Ovary (tissue), 3 donors: ENCODE data around the gene UBTD1.

Experiments
- POLR2A ChIP-seq: fragments of 450-650 bp; IDR thresholded peaks from one replicate; pipeline ENCODE4 v1.6.1; 2017; ENCODE audit warnings: antibody characterized with exemption, mild to moderate bottlenecking, moderate library complexity
- TF ChIP-seq, protein P1 (sequence below), 3 donors: fragments of 450-650 bp in 2 of 3; fragments of 200-600 bp in 1 of 3; IDR thresholded peaks; one replicate each; pipeline versions ENCODE4 v1.5.1 to v1.8.0; 2016 to 2022; ENCODE audit warnings: antibody characterized with exemption in 3 of 3, mild to moderate bottlenecking in 1 of 3
- donor health status: DM: no; HTN: no; CAD: no.

GRCh38 chr10:97502916-97503315 lies 4.2 kb downstream of the UBTD1 start:
- TF ChIP-seq, protein P1, sequence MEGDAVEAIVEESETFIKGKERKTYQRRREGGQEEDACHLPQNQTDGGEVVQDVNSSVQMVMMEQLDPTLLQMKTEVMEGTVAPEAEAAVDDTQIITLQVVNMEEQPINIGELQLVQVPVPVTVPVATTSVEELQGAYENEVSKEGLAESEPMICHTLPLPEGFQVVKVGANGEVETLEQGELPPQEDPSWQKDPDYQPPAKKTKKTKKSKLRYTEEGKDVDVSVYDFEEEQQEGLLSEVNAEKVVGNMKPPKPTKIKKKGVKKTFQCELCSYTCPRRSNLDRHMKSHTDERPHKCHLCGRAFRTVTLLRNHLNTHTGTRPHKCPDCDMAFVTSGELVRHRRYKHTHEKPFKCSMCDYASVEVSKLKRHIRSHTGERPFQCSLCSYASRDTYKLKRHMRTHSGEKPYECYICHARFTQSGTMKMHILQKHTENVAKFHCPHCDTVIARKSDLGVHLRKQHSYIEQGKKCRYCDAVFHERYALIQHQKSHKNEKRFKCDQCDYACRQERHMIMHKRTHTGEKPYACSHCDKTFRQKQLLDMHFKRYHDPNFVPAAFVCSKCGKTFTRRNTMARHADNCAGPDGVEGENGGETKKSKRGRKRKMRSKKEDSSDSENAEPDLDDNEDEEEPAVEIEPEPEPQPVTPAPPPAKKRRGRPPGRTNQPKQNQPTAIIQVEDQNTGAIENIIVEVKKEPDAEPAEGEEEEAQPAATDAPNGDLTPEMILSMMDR (IDR thresholded peaks at IDR 0.05): no peak
- TF ChIP-seq POLR2A: no peak
